Endothelial cell (in vitro differentiated cells): Measurements from ENCODE around the gene THBD. TPM values are rescaled to one million over a fixed set of nuclear protein-coding genes. Genes with fewer than 3 reads are reported as not detected.

Source experiments
- DNase-seq: peaks from one replicate; pipeline ENCODE4 v3.0.0; 2021; ENCODE audit warnings: low spot score
- H3K27ac Mint-ChIP-seq: one replicate; pipeline ENCODE4 v1.8.0; 2021; ENCODE audit warnings: mixed read lengths, inconsistent platforms; ENCODE audit not compliant: unreplicated experiment
- H3K27me3 Mint-ChIP-seq: one replicate; pipeline ENCODE4 v1.8.0; 2021; ENCODE audit warnings: mild to moderate bottlenecking, moderate library complexity, mixed read lengths, inconsistent platforms; ENCODE audit not compliant: unreplicated experiment
- H3K36me3 Mint-ChIP-seq: one replicate; pipeline ENCODE4 v1.8.0; 2021; ENCODE audit warnings: mild to moderate bottlenecking, low read depth, mixed read lengths, inconsistent platforms; ENCODE audit not compliant: unreplicated experiment
- H3K4me1 Mint-ChIP-seq: one replicate; pipeline ENCODE4 v1.8.0; 2021; ENCODE audit warnings: mild to moderate bottlenecking, mixed read lengths, inconsistent platforms; ENCODE audit not compliant: unreplicated experiment
- H3K4me3 Mint-ChIP-seq: one replicate; pipeline ENCODE4 v1.8.0; 2021; ENCODE audit warnings: mild to moderate bottlenecking, mixed read lengths, inconsistent platforms; ENCODE audit not compliant: unreplicated experiment
- H3K9me3 Mint-ChIP-seq: one replicate; pipeline ENCODE4 v1.8.0; 2021; ENCODE audit warnings: mixed read lengths, inconsistent platforms; ENCODE audit not compliant: unreplicated experiment
- CTCF ChIP-seq: fragments of 200-600 bp; sonication (generic); IDR thresholded peaks from one replicate; pipeline ENCODE4 v1.5.0; 2021; ENCODE audit warnings: antibody characterized with exemption; ENCODE audit not compliant: unreplicated experiment
- total RNA-seq: library from RNA; stranded (reverse); fragmentation: NEBNext Ultra II Directional; extraction: Animal tissue kit (Norgen Biotek cat#: 25700); gene quantifications from one replicate; pipeline ENCODE4 v1.2.1, GENCODE V29; 2021; ENCODE audit not compliant: unreplicated experiment

Gene THBD
- total RNA-seq, 1 donor from 2014 or later, result 90.4 TPM

DNA sequence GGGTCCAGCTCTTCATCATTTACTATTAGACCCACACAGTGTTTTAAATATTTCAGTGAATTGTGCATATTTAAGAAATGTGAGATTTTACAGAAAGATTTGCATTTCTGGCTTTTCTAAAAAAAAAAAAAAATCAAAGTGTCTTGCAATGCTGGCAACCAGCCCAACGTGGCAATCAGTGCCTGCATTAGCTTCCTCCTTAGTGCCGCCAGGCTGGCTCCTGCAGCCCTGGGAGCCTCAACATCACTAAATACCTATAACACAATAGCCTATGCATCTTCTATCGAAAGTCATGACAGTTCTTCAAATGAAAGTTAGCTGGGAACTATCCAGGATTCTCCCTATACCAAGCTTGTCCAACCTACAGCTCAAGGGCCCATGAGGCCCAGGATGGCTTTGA, 46.0 kb upstream of the THBD start:
- H3K9me3 Mint-ChIP-seq, result no peaks in the 10 kb centered on the region
- peaks cover 3% of the 10 kb centered on the region for H3K27me3 Mint-ChIP-seq
- H3K4me1 Mint-ChIP-seq, result peaks cover 18% of the 10 kb centered on the region
- peaks cover 6% of the 10 kb centered on the region for H3K36me3 Mint-ChIP-seq
- H3K4me3 Mint-ChIP-seq, result no peak overlapping the region
- no peak overlapping the region for H3K27ac Mint-ChIP-seq
- no peak for TF ChIP-seq CTCF
- no peak for DNase-seq

DNA sequence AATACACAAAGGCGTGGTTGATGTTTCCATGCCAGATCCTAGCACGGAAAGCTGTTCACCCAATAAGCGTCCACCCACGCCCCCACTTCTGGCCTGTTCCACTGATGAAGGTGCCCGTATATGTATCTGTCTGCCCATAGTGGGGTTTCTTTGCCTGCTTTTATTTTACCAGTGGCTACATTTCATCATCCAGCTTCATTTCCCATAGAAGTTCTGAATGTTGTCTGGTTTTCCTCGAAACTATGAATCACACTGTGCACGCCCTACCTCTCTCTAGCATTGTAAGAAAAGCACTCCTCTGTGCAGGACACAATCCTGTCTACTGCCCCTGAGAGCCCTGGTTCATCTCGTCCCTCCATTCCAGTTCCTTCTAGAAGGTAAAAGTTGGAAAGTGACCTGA, 45.5 kb upstream of the THBD start:
- H3K4me3 Mint-ChIP-seq, result no peak overlapping the region
- peaks cover 6% of the 10 kb centered on the region for H3K36me3 Mint-ChIP-seq
- H3K9me3 Mint-ChIP-seq, result no peaks in the 10 kb centered on the region
- peaks cover 17% of the 10 kb centered on the region for H3K4me1 Mint-ChIP-seq
- H3K27ac Mint-ChIP-seq, result no peak overlapping the region
- TF ChIP-seq CTCF, result no peak
- peaks cover 3% of the 10 kb centered on the region for H3K27me3 Mint-ChIP-seq
- no peak for DNase-seq

- peaks cover 3% of the 10 kb centered on the region for H3K27me3 Mint-ChIP-seq
- no peaks in the 10 kb centered on the region for H3K9me3 Mint-ChIP-seq
- H3K27ac Mint-ChIP-seq, result no peak overlapping the region
- no peak overlapping the region for H3K4me3 Mint-ChIP-seq
- no peak for DNase-seq
- TF ChIP-seq CTCF, result no peak
- peaks cover 6% of the 10 kb centered on the region for H3K36me3 Mint-ChIP-seq
- H3K4me1 Mint-ChIP-seq, result peaks cover 13% of the 10 kb centered on the region
Measured at GRCh38 chr20:23094213-23094896, 44.9 kb upstream of the THBD start.

DNA sequence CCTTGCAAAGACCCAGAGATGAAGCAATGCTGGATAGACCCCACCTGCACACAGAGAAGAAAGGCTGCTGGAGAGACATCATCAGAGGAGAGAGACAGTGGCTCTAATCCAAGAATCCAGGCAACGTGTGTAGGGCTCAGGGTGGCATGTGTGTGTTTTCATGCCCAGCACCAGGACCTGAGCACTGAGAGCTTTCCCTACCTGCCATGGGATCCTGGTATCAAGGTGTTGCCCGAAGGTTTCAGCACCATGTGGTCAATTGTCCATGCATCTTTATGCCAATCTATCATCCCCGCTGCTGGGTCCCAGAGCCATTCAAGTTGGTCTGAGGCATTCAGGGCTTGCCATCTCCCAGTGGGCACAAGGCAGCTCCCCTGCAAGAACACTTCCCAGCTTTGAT, 44.1 kb upstream of the THBD start:
- Mint-ChIP-seq H3K4me1 (peaks cover 13% of the 10 kb centered on the region), H3K27me3 (peaks cover 3% of the 10 kb centered on the region), H3K9me3 (no peaks in the 10 kb centered on the region), H3K36me3 (peaks cover 6% of the 10 kb centered on the region), H3K4me3 (no peak overlapping the region), H3K27ac (no peak overlapping the region)
- no peak for DNase-seq
- TF ChIP-seq CTCF, result no peak

DNA sequence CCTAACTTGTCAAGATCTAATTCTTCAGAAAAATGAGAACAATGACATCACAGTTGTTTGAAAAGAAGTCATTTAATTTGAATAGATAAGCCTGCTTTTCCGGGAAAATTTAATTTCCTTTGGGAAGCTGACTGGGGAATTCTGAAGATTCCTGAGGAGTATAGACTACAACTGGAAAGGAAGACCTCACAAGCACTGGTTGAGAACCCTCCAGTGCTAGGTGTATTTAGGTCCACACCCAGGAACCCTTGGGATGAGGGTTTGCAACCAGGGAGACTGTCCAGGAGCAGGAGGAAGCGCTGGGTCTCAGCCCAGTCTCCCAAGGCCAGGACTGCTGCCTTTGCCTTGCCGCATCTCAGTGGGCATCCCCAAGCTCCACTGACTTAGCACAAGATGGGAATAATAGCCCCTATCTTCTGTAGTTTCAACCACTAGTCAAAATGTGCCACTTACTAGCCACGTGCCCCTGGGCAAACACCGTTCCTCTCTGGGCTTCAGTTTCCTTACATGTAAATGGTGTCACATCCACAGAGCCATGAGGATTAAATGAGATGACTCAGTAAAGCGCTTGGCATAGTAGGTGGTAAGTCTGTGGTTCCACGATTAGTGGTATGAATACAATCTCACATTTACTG, 43.5 kb upstream of the THBD start:
- H3K4me1 Mint-ChIP-seq, result peaks cover 12% of the 10 kb centered on the region
- H3K36me3 Mint-ChIP-seq, result peaks cover 1% of the 10 kb centered on the region
- no peak for DNase-seq
- H3K27ac Mint-ChIP-seq, result no peak overlapping the region
- H3K4me3 Mint-ChIP-seq, result no peak overlapping the region
- H3K27me3 Mint-ChIP-seq, result peaks cover 3% of the 10 kb centered on the region
- H3K9me3 Mint-ChIP-seq, result no peaks in the 10 kb centered on the region
- no peak for TF ChIP-seq CTCF
